WTC11 (cell line): Measurements from ENCODE around the gene PGRMC2.

Source experiments
- ESRRA ChIP-seq: sonication (generic); formaldehyde crosslinking; IDR thresholded peaks from 2 replicates; pipeline ENCODE4 v1.8.1; 2022; ENCODE audit warnings: mild to moderate bottlenecking, missing genetic modification reagents, borderline replicate concordance
- IRF2 ChIP-seq: sonication (generic); formaldehyde crosslinking; IDR thresholded peaks from 2 replicates; pipeline ENCODE4 v1.8.0; 2022; ENCODE audit warnings: low read depth, missing genetic modification reagents, borderline replicate concordance
- MAX ChIP-seq: sonication (generic); formaldehyde crosslinking; IDR thresholded peaks from 2 replicates; pipeline ENCODE4 v1.8.0; 2022; ENCODE audit warnings: mild to moderate bottlenecking, missing genetic modification reagents
- PREB ChIP-seq: sonication (generic); formaldehyde crosslinking; IDR thresholded peaks from 2 replicates; pipeline ENCODE4 v1.8.1; 2022; ENCODE audit warnings: mild to moderate bottlenecking, missing genetic modification reagents, moderate library complexity, borderline replicate concordance
- TCF7 ChIP-seq: sonication (generic); formaldehyde crosslinking; IDR thresholded peaks from 2 replicates; pipeline ENCODE4 v1.8.0; 2022; ENCODE audit warnings: mild to moderate bottlenecking, low read depth, missing genetic modification reagents, moderate library complexity
- ZNF232 ChIP-seq: sonication (generic); formaldehyde crosslinking; IDR thresholded peaks from 2 replicates; pipeline ENCODE4 v1.8.0; 2022; ENCODE audit warnings: mild to moderate bottlenecking, missing genetic modification reagents
- ZNF263 ChIP-seq: sonication (generic); formaldehyde crosslinking; IDR thresholded peaks from 2 replicates; pipeline ENCODE4 v1.8.1; 2022; ENCODE audit warnings: low read depth, mild to moderate bottlenecking, moderate library complexity, missing genetic modification reagents
- TF ChIP-seq, protein P1 (sequence below): fragments of 200-600 bp; IDR thresholded peaks from 2 replicates; pipeline ENCODE4 v1.8.0; 2022; ENCODE audit warnings: antibody characterized with exemption
- TF ChIP-seq, protein P2 (sequence below): sonication (generic); formaldehyde crosslinking; IDR thresholded peaks from 2 replicates; pipeline ENCODE4 v1.8.0; 2022; ENCODE audit warnings: mild to moderate bottlenecking, missing genetic modification reagents
- TF ChIP-seq, protein P3 (sequence below): sonication (generic); formaldehyde crosslinking; IDR thresholded peaks from 2 replicates; pipeline ENCODE4 v1.8.1; 2023; ENCODE audit warnings: mild to moderate bottlenecking, missing genetic modification reagents, moderate library complexity

DNA sequence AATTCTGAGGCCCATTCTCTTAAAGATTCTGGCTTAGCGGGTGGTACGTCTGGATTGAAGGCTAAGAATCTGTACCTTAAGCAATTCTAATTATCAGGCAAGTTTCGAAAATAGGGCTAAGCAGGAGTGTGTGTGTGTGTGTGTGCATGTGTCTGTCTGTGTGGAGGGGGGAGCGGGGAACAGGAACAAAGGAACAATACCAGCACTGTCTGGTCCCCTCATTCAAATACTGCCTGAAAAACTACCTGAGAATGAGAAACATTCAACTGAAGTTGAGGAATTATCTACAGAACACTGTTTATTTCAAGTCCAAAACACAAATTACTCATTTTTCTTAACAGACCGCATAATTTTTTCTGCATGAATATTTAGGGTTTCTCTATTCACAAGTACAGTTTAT is 18.6 kb downstream of the PGRMC2 start:
- TF ChIP-seq IRF2: no peak
- TF ChIP-seq MAX (CRISPR knock-in tag): no peak
- no peak for TF ChIP-seq ZNF263
- TF ChIP-seq, protein P1, sequence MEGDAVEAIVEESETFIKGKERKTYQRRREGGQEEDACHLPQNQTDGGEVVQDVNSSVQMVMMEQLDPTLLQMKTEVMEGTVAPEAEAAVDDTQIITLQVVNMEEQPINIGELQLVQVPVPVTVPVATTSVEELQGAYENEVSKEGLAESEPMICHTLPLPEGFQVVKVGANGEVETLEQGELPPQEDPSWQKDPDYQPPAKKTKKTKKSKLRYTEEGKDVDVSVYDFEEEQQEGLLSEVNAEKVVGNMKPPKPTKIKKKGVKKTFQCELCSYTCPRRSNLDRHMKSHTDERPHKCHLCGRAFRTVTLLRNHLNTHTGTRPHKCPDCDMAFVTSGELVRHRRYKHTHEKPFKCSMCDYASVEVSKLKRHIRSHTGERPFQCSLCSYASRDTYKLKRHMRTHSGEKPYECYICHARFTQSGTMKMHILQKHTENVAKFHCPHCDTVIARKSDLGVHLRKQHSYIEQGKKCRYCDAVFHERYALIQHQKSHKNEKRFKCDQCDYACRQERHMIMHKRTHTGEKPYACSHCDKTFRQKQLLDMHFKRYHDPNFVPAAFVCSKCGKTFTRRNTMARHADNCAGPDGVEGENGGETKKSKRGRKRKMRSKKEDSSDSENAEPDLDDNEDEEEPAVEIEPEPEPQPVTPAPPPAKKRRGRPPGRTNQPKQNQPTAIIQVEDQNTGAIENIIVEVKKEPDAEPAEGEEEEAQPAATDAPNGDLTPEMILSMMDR: no peak
- no peak for TF ChIP-seq ZNF232 (CRISPR knock-in tag)
- no peak for TF ChIP-seq PREB
- TF ChIP-seq ESRRA (CRISPR knock-in tag): no peak
- TF ChIP-seq TCF7: no peak
- TF ChIP-seq, protein P2, sequence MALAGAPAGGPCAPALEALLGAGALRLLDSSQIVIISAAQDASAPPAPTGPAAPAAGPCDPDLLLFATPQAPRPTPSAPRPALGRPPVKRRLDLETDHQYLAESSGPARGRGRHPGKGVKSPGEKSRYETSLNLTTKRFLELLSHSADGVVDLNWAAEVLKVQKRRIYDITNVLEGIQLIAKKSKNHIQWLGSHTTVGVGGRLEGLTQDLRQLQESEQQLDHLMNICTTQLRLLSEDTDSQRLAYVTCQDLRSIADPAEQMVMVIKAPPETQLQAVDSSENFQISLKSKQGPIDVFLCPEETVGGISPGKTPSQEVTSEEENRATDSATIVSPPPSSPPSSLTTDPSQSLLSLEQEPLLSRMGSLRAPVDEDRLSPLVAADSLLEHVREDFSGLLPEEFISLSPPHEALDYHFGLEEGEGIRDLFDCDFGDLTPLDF: no peak
- TF ChIP-seq, protein P3, sequence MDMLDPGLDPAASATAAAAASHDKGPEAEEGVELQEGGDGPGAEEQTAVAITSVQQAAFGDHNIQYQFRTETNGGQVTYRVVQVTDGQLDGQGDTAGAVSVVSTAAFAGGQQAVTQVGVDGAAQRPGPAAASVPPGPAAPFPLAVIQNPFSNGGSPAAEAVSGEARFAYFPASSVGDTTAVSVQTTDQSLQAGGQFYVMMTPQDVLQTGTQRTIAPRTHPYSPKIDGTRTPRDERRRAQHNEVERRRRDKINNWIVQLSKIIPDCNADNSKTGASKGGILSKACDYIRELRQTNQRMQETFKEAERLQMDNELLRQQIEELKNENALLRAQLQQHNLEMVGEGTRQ (CRISPR knock-in tag): no peak
